ENCODE measurements around the gene MMEL1. TPM values are rescaled to one million over a fixed set of nuclear protein-coding genes. Genes with fewer than 3 reads are reported as not detected.
"Not testable (repeated sequence)": the region's sequence is repeated elsewhere in the genome, so short reads cannot be mapped to it uniquely, and the experiment has no call there.

Gene MMEL1
- under 1 TPM; 0.54 to 0.87 TPM for total RNA-seq

- Mint-ChIP-seq H3K9me3 (no peaks in the 10 kb centered on the region), H3K4me3 (no peak within 1 kb of the TSS), H3K36me3 (ENCODE audit: low read depth) (no peaks in the 10 kb centered on the region), H3K27ac (no peak within 1 kb of the TSS), H3K4me1 (no peaks in the 10 kb centered on the region), H3K27me3 (peaks cover 12% of the 10 kb centered on the region)
- ATAC-seq (replicated peaks) = no peak
Observed at GRCh38 chr1:2632561-2633361, at the start of gene MMEL1. MMEL1 (minus strand) TSS chr1:2633016; CDS start chr1:2629484, 3,532 bp downstream.

GRCh38 chr1:2676726-2677125 lies 43.9 kb upstream of the MMEL1 start:
- H3K27ac Mint-ChIP-seq; ATAC-seq (replicated peaks); H3K9me3 Mint-ChIP-seq; H3K4me1 Mint-ChIP-seq; H3K27me3 Mint-ChIP-seq; H3K36me3 Mint-ChIP-seq (ENCODE audit: low read depth); H3K4me3 Mint-ChIP-seq: not testable (repeated sequence)

GRCh38 chr1:2671656-2672055 lies 38.8 kb upstream of the MMEL1 start:
- not testable (repeated sequence) for H3K4me1 Mint-ChIP-seq; H3K4me3 Mint-ChIP-seq; H3K36me3 Mint-ChIP-seq (ENCODE audit: low read depth); H3K27me3 Mint-ChIP-seq; H3K9me3 Mint-ChIP-seq; ATAC-seq (replicated peaks); H3K27ac Mint-ChIP-seq

- ATAC-seq (replicated peaks); H3K9me3 Mint-ChIP-seq; H3K27ac Mint-ChIP-seq; H3K4me3 Mint-ChIP-seq; H3K27me3 Mint-ChIP-seq; H3K4me1 Mint-ChIP-seq; H3K36me3 Mint-ChIP-seq (ENCODE audit: low read depth): not testable (repeated sequence)
Observed at GRCh38 chr1:2659806-2660205, 27.0 kb upstream of the MMEL1 start.

GRCh38 chr1:2657909-2658308 lies 25.1 kb upstream of the MMEL1 start:
- not testable (repeated sequence) for H3K36me3 Mint-ChIP-seq (ENCODE audit: low read depth); ATAC-seq (replicated peaks); H3K4me3 Mint-ChIP-seq; H3K27ac Mint-ChIP-seq; H3K4me1 Mint-ChIP-seq; H3K9me3 Mint-ChIP-seq
- H3K27me3 Mint-ChIP-seq = peaks cover 28% of the 10 kb centered on the region

GRCh38 chr1:2657124-2657523 lies 24.3 kb upstream of the MMEL1 start:
- H3K27ac Mint-ChIP-seq; ATAC-seq (replicated peaks); H3K4me3 Mint-ChIP-seq; H3K9me3 Mint-ChIP-seq; H3K36me3 Mint-ChIP-seq (ENCODE audit: low read depth); H3K4me1 Mint-ChIP-seq: not testable (repeated sequence)
- peaks cover 36% of the 10 kb centered on the region for H3K27me3 Mint-ChIP-seq

GRCh38 chr1:2655598-2656434 lies 23.0 kb upstream of the MMEL1 start:
- H3K4me3 Mint-ChIP-seq; ATAC-seq (replicated peaks); H3K27ac Mint-ChIP-seq; H3K36me3 Mint-ChIP-seq (ENCODE audit: low read depth); H3K4me1 Mint-ChIP-seq; H3K9me3 Mint-ChIP-seq: not testable (repeated sequence)
- peaks cover 38% of the 10 kb centered on the region for H3K27me3 Mint-ChIP-seq

- not testable (repeated sequence) for H3K36me3 Mint-ChIP-seq (ENCODE audit: low read depth); ATAC-seq (replicated peaks); H3K4me3 Mint-ChIP-seq; H3K4me1 Mint-ChIP-seq; H3K9me3 Mint-ChIP-seq; H3K27ac Mint-ChIP-seq
- H3K27me3 Mint-ChIP-seq = peaks cover 38% of the 10 kb centered on the region
Observed at GRCh38 chr1:2654443-2654948, 21.7 kb upstream of the MMEL1 start.

GRCh38 chr1:2653741-2654442 lies 21.1 kb upstream of the MMEL1 start:
- not testable (repeated sequence) for ATAC-seq (replicated peaks); H3K27ac Mint-ChIP-seq; H3K36me3 Mint-ChIP-seq (ENCODE audit: low read depth); H3K4me3 Mint-ChIP-seq; H3K9me3 Mint-ChIP-seq; H3K4me1 Mint-ChIP-seq
- peaks cover 38% of the 10 kb centered on the region for H3K27me3 Mint-ChIP-seq

- H3K36me3 Mint-ChIP-seq (ENCODE audit: low read depth); H3K4me1 Mint-ChIP-seq; ATAC-seq (replicated peaks); H3K4me3 Mint-ChIP-seq; H3K27ac Mint-ChIP-seq; H3K9me3 Mint-ChIP-seq: not testable (repeated sequence)
- peaks cover 38% of the 10 kb centered on the region for H3K27me3 Mint-ChIP-seq
Observed at GRCh38 chr1:2652926-2653571, 20.2 kb upstream of the MMEL1 start.

GRCh38 chr1:2652152-2652925 lies 19.5 kb upstream of the MMEL1 start:
- H3K27ac Mint-ChIP-seq = peak overlapping the region; percentile 20
- H3K27me3 Mint-ChIP-seq = peaks cover 38% of the 10 kb centered on the region
- not testable (repeated sequence) for H3K4me3 Mint-ChIP-seq; H3K4me1 Mint-ChIP-seq; H3K36me3 Mint-ChIP-seq (ENCODE audit: low read depth); ATAC-seq (replicated peaks); H3K9me3 Mint-ChIP-seq

- Mint-ChIP-seq H3K4me1 (no peaks in the 10 kb centered on the region), H3K36me3 (ENCODE audit: low read depth) (no peaks in the 10 kb centered on the region), H3K9me3 (peaks cover 9% of the 10 kb centered on the region), H3K4me3 (no peak overlapping the region), H3K27me3 (peaks cover 38% of the 10 kb centered on the region), H3K27ac (no peak overlapping the region)
- no peak for ATAC-seq (replicated peaks)
Observed at GRCh38 chr1:2650967-2651645, 18.3 kb upstream of the MMEL1 start.

- H3K27me3 Mint-ChIP-seq = no peaks in the 10 kb centered on the region
- H3K27ac Mint-ChIP-seq = no peak overlapping the region
- no peak overlapping the region for H3K4me3 Mint-ChIP-seq
- H3K36me3 Mint-ChIP-seq (ENCODE audit: low read depth) = no peaks in the 10 kb centered on the region
- H3K9me3 Mint-ChIP-seq = peaks cover 12% of the 10 kb centered on the region
- ATAC-seq (replicated peaks) = no peak
- H3K4me1 Mint-ChIP-seq = no peaks in the 10 kb centered on the region
Observed at GRCh38 chr1:2646837-2647236, 14.0 kb upstream of the MMEL1 start.
